ENCODE data around the gene RFTN2.

GRCh38 chr2:197600306-197600705 is 75.1 kb downstream of the RFTN2 start:
- no peak for TF ChIP-seq POLR2AphosphoS5 (IDR thresholded peaks at IDR 0.05)
- TF ChIP-seq POLR2A (IDR thresholded peaks at IDR 0.05): no peak
